GM12892 (cell line): ENCODE measurements around the gene VRTN.

Experiments
- POLR2A ChIP-seq: IDR thresholded peaks from 2 replicates; pipeline ENCODE4 v1.6.1; 2011; ENCODE audit warnings: low read depth, low read length, control low read depth
- POLR2AphosphoS5 ChIP-seq: IDR thresholded peaks from 2 replicates; pipeline ENCODE4 v1.6.1; 2011; ENCODE audit warnings: low read depth, low read length, control low read depth
- TAF1 ChIP-seq: IDR thresholded peaks from 2 replicates; pipeline ENCODE4 v1.6.1; 2011; ENCODE audit warnings: low read depth, mild to moderate bottlenecking, control low read depth, low read length, borderline replicate concordance

GRCh38 chr14:74357585-74357984 lies 9.3 kb downstream of the VRTN start:
- TF ChIP-seq POLR2A (no peak), POLR2AphosphoS5 (no peak), TAF1 (no peak)
